HEK293 (cell line): Measurements from ENCODE around the gene NELL1.

Source experiments
- KLF9 ChIP-seq: fragments of 450-650 bp; formaldehyde crosslinking; IDR thresholded peaks from 2 replicates; pipeline ENCODE4 v1.5.1; 2016; ENCODE audit warnings: missing biosample characterization, missing genetic modification characterization, low read depth
- ZBTB1 ChIP-seq: fragments of 450-650 bp; formaldehyde crosslinking; IDR thresholded peaks from 2 replicates; pipeline ENCODE4 v1.5.1; 2016; ENCODE audit warnings: missing biosample characterization, missing genetic modification characterization
- ZBTB21 ChIP-seq: fragments of 450-650 bp; formaldehyde crosslinking; IDR thresholded peaks from 2 replicates; pipeline ENCODE4 v1.5.1; 2017; ENCODE audit warnings: missing biosample characterization, missing genetic modification characterization
- ZFP41 ChIP-seq: fragments of 450-650 bp; formaldehyde crosslinking; IDR thresholded peaks from 2 replicates; pipeline ENCODE4 v1.5.1; 2016; ENCODE audit warnings: missing biosample characterization, missing genetic modification characterization, borderline replicate concordance
- ZNF548 ChIP-seq: fragments of 450-650 bp; formaldehyde crosslinking; IDR thresholded peaks from 2 replicates; pipeline ENCODE4 v1.5.1; 2016; ENCODE audit warnings: missing biosample characterization, missing genetic modification characterization
- ZNF768 ChIP-seq: fragments of 450-650 bp; formaldehyde crosslinking; IDR thresholded peaks from 2 replicates; pipeline ENCODE4 v1.5.1; 2018; ENCODE audit warnings: missing biosample characterization, mild to moderate bottlenecking, missing genetic modification characterization
- TF ChIP-seq, protein P1 (sequence below): fragments of 450-650 bp; formaldehyde crosslinking; IDR thresholded peaks from 2 replicates; pipeline ENCODE4 v1.5.1; 2016; ENCODE audit warnings: missing biosample characterization, missing genetic modification characterization
- TF ChIP-seq, protein P2 (sequence below): fragments of 450-650 bp; formaldehyde crosslinking; IDR thresholded peaks from 2 replicates; pipeline ENCODE4 v1.5.1; 2016; ENCODE audit warnings: missing biosample characterization, missing genetic modification characterization
- TF ChIP-seq, protein P3 (sequence below): fragments of 450-650 bp; formaldehyde crosslinking; optimal IDR thresholded peaks from 2 replicates; pipeline ENCODE3; 2016; ENCODE audit warnings: missing biosample characterization, mild to moderate bottlenecking, missing genetic modification characterization
- TF ChIP-seq, protein P4 (sequence below): fragments of 450-650 bp; formaldehyde crosslinking; IDR thresholded peaks from 2 replicates; pipeline ENCODE4 v1.5.1; 2017; ENCODE audit warnings: missing biosample characterization, missing genetic modification characterization
- TF ChIP-seq, protein P5 (sequence below): fragments of 450-650 bp; formaldehyde crosslinking; IDR thresholded peaks from 2 replicates; pipeline ENCODE4 v1.5.1; 2016; ENCODE audit warnings: missing biosample characterization, missing genetic modification characterization
- TF ChIP-seq, protein P6 (sequence below): fragments of 450-650 bp; formaldehyde crosslinking; IDR thresholded peaks from 2 replicates; pipeline ENCODE4 v1.5.1; 2016; ENCODE audit warnings: missing biosample characterization, missing genetic modification characterization
- TF ChIP-seq, protein P7 (sequence below): fragments of 450-650 bp; formaldehyde crosslinking; IDR thresholded peaks from 2 replicates; pipeline ENCODE4 v1.5.1; 2016; ENCODE audit warnings: missing biosample characterization, missing genetic modification characterization

DNA sequence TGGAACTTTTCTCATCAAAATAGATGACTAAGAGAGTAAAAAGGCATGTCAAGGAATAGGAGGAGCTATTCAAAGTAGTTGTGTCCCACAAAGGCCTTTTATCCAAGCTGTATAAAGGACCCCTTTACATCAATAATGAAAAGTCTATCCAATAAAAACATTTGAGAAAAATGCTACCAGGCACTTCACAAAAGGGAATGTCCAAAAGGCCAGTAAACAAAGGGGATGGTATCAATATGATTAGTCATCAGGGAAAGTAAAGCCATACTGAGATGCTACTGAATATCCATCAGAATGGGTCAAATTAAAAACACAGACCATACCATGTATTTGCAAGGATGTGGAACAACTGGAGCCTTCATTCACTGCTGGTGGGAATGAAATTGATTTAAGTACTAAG is 224.9 kb downstream of the NELL1 start:
- TF ChIP-seq, protein P1, sequence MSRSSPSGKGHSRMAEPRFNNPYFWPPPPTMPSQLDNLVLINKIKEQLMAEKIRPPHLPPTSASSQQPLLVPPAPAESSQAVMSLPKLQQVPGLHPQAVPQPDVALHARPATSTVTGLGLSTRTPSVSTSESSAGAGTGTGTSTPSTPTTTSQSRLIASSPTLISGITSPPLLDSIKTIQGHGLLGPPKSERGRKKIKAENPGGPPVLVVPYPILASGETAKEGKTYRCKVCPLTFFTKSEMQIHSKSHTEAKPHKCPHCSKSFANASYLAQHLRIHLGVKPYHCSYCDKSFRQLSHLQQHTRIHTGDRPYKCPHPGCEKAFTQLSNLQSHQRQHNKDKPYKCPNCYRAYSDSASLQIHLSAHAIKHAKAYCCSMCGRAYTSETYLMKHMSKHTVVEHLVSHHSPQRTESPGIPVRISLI (tag by site-specific recombination): no peak
- TF ChIP-seq, protein P2, sequence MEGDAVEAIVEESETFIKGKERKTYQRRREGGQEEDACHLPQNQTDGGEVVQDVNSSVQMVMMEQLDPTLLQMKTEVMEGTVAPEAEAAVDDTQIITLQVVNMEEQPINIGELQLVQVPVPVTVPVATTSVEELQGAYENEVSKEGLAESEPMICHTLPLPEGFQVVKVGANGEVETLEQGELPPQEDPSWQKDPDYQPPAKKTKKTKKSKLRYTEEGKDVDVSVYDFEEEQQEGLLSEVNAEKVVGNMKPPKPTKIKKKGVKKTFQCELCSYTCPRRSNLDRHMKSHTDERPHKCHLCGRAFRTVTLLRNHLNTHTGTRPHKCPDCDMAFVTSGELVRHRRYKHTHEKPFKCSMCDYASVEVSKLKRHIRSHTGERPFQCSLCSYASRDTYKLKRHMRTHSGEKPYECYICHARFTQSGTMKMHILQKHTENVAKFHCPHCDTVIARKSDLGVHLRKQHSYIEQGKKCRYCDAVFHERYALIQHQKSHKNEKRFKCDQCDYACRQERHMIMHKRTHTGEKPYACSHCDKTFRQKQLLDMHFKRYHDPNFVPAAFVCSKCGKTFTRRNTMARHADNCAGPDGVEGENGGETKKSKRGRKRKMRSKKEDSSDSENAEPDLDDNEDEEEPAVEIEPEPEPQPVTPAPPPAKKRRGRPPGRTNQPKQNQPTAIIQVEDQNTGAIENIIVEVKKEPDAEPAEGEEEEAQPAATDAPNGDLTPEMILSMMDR: no peak
- no peak for TF ChIP-seq ZNF768
- no peak for TF ChIP-seq ZBTB21 (tag by site-specific recombination)
- TF ChIP-seq ZNF548 (tag by site-specific recombination): no peak
- TF ChIP-seq, protein P3, sequence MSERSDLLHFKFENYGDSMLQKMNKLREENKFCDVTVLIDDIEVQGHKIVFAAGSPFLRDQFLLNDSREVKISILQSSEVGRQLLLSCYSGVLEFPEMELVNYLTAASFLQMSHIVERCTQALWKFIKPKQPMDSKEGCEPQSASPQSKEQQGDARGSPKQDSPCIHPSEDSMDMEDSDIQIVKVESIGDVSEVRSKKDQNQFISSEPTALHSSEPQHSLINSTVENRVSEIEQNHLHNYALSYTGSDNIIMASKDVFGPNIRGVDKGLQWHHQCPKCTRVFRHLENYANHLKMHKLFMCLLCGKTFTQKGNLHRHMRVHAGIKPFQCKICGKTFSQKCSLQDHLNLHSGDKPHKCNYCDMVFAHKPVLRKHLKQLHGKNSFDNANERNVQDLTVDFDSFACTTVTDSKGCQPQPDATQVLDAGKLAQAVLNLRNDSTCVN (tag by site-specific recombination): no peak
- TF ChIP-seq ZBTB1: no peak
- no peak for TF ChIP-seq KLF9 (tag by site-specific recombination)
- TF ChIP-seq, protein P4, sequence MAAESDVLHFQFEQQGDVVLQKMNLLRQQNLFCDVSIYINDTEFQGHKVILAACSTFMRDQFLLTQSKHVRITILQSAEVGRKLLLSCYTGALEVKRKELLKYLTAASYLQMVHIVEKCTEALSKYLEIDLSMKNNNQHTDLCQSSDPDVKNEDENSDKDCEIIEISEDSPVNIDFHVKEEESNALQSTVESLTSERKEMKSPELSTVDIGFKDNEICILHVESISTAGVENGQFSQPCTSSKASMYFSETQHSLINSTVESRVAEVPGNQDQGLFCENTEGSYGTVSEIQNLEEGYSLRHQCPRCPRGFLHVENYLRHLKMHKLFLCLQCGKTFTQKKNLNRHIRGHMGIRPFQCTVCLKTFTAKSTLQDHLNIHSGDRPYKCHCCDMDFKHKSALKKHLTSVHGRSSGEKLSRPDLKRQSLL (tag by site-specific recombination): no peak
- TF ChIP-seq, protein P5, sequence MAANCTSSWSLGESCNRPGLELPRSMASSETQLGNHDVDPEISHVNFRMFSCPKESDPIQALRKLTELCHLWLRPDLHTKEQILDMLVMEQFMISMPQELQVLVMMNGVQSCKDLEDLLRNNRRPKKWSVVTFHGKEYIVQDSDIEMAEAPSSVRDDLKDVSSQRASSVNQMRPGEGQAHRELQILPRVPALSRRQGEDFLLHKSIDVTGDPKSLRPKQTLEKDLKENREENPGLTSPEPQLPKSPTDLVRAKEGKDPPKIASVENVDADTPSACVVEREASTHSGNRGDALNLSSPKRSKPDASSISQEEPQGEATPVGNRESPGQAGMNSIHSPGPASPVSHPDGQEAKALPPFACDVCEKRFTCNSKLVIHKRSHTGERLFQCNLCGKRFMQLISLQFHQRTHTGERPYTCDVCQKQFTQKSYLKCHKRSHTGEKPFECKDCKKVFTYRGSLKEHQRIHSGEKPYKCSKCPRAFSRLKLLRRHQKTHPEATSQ (tag by site-specific recombination): no peak
- TF ChIP-seq ZFP41 (tag by site-specific recombination): no peak
- TF ChIP-seq, protein P6, sequence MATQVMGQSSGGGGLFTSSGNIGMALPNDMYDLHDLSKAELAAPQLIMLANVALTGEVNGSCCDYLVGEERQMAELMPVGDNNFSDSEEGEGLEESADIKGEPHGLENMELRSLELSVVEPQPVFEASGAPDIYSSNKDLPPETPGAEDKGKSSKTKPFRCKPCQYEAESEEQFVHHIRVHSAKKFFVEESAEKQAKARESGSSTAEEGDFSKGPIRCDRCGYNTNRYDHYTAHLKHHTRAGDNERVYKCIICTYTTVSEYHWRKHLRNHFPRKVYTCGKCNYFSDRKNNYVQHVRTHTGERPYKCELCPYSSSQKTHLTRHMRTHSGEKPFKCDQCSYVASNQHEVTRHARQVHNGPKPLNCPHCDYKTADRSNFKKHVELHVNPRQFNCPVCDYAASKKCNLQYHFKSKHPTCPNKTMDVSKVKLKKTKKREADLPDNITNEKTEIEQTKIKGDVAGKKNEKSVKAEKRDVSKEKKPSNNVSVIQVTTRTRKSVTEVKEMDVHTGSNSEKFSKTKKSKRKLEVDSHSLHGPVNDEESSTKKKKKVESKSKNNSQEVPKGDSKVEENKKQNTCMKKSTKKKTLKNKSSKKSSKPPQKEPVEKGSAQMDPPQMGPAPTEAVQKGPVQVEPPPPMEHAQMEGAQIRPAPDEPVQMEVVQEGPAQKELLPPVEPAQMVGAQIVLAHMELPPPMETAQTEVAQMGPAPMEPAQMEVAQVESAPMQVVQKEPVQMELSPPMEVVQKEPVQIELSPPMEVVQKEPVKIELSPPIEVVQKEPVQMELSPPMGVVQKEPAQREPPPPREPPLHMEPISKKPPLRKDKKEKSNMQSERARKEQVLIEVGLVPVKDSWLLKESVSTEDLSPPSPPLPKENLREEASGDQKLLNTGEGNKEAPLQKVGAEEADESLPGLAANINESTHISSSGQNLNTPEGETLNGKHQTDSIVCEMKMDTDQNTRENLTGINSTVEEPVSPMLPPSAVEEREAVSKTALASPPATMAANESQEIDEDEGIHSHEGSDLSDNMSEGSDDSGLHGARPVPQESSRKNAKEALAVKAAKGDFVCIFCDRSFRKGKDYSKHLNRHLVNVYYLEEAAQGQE (tag by site-specific recombination): no peak
- TF ChIP-seq, protein P7, sequence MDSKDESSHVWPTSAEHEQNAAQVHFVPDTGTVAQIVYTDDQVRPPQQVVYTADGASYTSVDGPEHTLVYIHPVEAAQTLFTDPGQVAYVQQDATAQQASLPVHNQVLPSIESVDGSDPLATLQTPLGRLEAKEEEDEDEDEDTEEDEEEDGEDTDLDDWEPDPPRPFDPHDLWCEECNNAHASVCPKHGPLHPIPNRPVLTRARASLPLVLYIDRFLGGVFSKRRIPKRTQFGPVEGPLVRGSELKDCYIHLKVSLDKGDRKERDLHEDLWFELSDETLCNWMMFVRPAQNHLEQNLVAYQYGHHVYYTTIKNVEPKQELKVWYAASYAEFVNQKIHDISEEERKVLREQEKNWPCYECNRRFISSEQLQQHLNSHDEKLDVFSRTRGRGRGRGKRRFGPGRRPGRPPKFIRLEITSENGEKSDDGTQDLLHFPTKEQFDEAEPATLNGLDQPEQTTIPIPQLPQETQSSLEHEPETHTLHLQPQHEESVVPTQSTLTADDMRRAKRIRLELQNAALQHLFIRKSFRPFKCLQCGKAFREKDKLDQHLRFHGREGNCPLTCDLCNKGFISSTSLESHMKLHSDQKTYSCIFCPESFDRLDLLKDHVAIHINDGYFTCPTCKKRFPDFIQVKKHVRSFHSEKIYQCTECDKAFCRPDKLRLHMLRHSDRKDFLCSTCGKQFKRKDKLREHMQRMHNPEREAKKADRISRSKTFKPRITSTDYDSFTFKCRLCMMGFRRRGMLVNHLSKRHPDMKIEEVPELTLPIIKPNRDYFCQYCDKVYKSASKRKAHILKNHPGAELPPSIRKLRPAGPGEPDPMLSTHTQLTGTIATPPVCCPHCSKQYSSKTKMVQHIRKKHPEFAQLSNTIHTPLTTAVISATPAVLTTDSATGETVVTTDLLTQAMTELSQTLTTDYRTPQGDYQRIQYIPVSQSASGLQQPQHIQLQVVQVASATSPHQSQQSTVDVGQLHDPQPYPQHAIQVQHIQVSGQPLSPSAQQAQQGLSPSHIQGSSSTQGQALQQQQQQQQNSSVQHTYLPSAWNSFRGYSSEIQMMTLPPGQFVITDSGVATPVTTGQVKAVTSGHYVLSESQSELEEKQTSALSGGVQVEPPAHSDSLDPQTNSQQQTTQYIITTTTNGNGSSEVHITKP (tag by site-specific recombination): no peak
